ENCODE measurements around the gene PBXIP1.
"Not testable (repeated sequence)": the region's sequence is repeated elsewhere in the genome, so short reads cannot be mapped to it uniquely, and the experiment has no call there.

PBXIP1 gene

GRCh38 chr1:154998818-154999570 lies 43.1 kb upstream of the PBXIP1 start:
- TF ChIP-seq CTCF (IDR thresholded peaks at IDR 0.05; ENCODE audit: low read depth, low read length, missing control alignments), result peak; percentile 98
- DNase-seq (ENCODE audit: extremely low read depth, low read depth), result peak; percentile 64
- H3K4me3 ChIP-seq (replicated peaks; ENCODE audit: low read depth, low read length), result peak overlapping the region; percentile 61

- TF ChIP-seq CTCF (IDR thresholded peaks at IDR 0.05; ENCODE audit: low read depth, low read length, missing control alignments), result no peak
- no peak for DNase-seq (ENCODE audit: extremely low read depth, low read depth)
- H3K4me3 ChIP-seq (replicated peaks; ENCODE audit: low read depth, low read length), result no peak overlapping the region
Measured at GRCh38 chr1:154998201-154998780, 42.4 kb upstream of the PBXIP1 start.

GRCh38 chr1:154996966-154997701 lies 41.2 kb upstream of the PBXIP1 start:
- TF ChIP-seq CTCF (IDR thresholded peaks at IDR 0.05; ENCODE audit: low read depth, low read length, missing control alignments), result no peak
- no peak for DNase-seq (ENCODE audit: extremely low read depth, low read depth)
- H3K4me3 ChIP-seq (replicated peaks; ENCODE audit: low read depth, low read length), result no peak overlapping the region

GRCh38 chr1:154995301-154995983 lies 39.5 kb upstream of the PBXIP1 start:
- H3K4me3 ChIP-seq (replicated peaks; ENCODE audit: low read depth, low read length); DNase-seq (ENCODE audit: extremely low read depth, low read depth): not testable (repeated sequence)
- peak; percentile 50 for TF ChIP-seq CTCF (IDR thresholded peaks at IDR 0.05; ENCODE audit: low read depth, low read length, missing control alignments)

- no peak for DNase-seq (ENCODE audit: extremely low read depth, low read depth)
- H3K4me3 ChIP-seq (replicated peaks; ENCODE audit: low read depth, low read length), result no peak overlapping the region
- no peak for TF ChIP-seq CTCF (IDR thresholded peaks at IDR 0.05; ENCODE audit: low read depth, low read length, missing control alignments)
Measured at GRCh38 chr1:154994591-154994990, 38.7 kb upstream of the PBXIP1 start.

- no peak for TF ChIP-seq CTCF (IDR thresholded peaks at IDR 0.05; ENCODE audit: low read depth, low read length, missing control alignments)
- DNase-seq (ENCODE audit: extremely low read depth, low read depth), result no peak
Measured at GRCh38 chr1:154994269-154994587, 38.3 kb upstream of the PBXIP1 start.

More at GRCh38 chr1:154994269-154994587, 38.3 kb upstream of the PBXIP1 start:
- H3K4me3 ChIP-seq (replicated peaks; ENCODE audit: low read depth, low read length), result no peak overlapping the region
